IPS-18a (cell line): Measurements from ENCODE around the gene NAA80.

Experiments
- H3K27ac ChIP-seq: one replicate; pipeline ENCODE4 v1.5.1; 2013; ENCODE audit warnings: low read length
- H3K27me3 ChIP-seq: one replicate; pipeline ENCODE4 v1.6.1; 2013; ENCODE audit warnings: mild to moderate bottlenecking, low read length; ENCODE audit not compliant: control insufficient read depth, insufficient read depth
- H3K36me3 ChIP-seq: one replicate; pipeline ENCODE4 v1.6.1; 2013; ENCODE audit warnings: low read depth, low read length; ENCODE audit not compliant: control insufficient read depth
- H3K4me1 ChIP-seq: one replicate; pipeline ENCODE4 v1.6.1; 2013; ENCODE audit warnings: low read depth, low read length; ENCODE audit not compliant: control insufficient read depth
- H3K4me3 ChIP-seq: one replicate; pipeline ENCODE4 v1.5.1; 2013; ENCODE audit warnings: low read length
- H3K9ac ChIP-seq: one replicate; pipeline ENCODE4 v1.6.1; 2013; ENCODE audit warnings: mild to moderate bottlenecking, low read length, moderate library complexity
- H3K9me3 ChIP-seq: one replicate; pipeline ENCODE4 v1.6.1; 2013; ENCODE audit warnings: low read depth, low read length; ENCODE audit not compliant: control insufficient read depth

Gene NAA80

DNA sequence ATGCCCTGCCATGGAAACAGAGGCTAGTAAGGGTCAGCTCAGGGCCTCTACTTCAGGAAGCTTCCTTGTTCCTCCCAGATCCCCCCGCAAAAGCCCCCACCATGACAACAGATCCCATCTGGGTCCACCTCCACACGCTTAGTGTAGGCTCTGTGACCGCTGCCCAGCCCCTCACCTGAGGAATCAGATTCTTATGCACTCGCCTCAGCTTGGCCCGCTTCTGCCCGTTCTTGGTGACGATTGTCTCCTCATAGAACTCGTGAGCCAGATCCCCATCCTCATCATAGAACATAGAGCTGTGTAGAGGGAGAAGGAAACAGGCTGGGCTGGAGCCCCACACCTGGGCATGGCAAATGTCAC is 27.0 kb upstream of the NAA80 start:
- H3K4me1 ChIP-seq, result peaks cover 18% of the 10 kb centered on the region
- H3K4me3 ChIP-seq, result no peak overlapping the region
- no peak overlapping the region for H3K9ac ChIP-seq
- H3K27me3 ChIP-seq, result no peaks in the 10 kb centered on the region
- H3K9me3 ChIP-seq, result no peaks in the 10 kb centered on the region
- no peak overlapping the region for H3K27ac ChIP-seq
- peaks cover 17% of the 10 kb centered on the region for H3K36me3 ChIP-seq

DNA sequence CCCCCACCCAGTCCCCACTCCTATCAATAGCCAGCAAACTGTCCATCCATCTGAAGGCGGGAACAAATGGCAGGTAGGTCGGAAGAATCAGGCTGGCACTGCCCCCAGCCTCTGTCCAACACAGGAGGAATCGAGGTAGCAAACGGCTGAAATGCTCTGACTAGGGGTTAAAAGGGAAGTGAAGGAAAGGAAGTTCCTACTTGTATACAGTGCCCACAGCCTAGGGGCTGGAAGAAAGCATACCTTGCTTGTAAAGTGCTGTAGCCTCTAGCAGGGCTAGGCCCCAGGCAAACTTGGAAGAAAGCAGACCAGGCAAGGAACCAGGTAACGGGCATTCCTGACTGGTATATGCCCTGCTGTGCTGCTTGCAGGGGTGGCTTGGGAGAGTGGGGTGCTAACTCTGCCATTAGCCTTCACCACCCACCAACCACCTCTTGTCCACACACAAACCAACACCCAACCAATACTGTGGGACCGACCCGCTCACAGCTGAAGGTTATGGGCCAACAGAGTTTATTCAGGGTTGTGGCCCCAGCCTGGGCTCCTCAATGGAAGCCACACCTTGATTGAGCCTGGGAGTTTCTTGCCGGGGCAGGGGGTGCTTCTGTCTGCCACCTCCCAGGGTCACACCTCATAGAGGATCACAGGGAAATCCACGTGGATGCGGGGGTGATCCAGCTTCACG is 26.4 kb upstream of the NAA80 start:
- Histone ChIP-seq H3K27me3 (no peaks in the 10 kb centered on the region), H3K36me3 (peaks cover 11% of the 10 kb centered on the region), H3K9ac (no peak overlapping the region), H3K4me1 (peaks cover 18% of the 10 kb centered on the region), H3K27ac (no peak overlapping the region), H3K4me3 (no peak overlapping the region), H3K9me3 (no peaks in the 10 kb centered on the region)

DNA sequence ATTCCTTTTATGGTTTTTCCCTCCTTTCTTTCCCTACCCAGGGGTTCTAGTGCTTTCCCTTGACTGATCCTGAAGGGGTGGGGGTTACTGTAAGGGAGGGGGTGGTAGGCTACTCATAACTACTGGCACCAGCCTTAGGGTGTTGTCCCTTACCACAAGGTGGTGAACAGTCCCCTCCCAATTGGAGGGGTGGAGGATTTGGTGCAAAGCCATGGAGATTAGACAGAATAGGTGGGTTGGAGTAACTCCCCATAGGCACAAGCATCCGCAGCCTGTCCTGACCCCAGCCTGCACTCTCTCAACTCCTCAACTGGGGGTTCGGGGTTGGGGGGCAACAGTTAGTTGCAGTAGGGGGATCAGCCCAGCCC is 25.9 kb upstream of the NAA80 start:
- Histone ChIP-seq H3K9ac (no peak overlapping the region), H3K4me1 (peaks cover 18% of the 10 kb centered on the region), H3K27ac (no peak overlapping the region), H3K36me3 (peaks cover 6% of the 10 kb centered on the region), H3K27me3 (no peaks in the 10 kb centered on the region), H3K9me3 (no peaks in the 10 kb centered on the region), H3K4me3 (no peak overlapping the region)

DNA sequence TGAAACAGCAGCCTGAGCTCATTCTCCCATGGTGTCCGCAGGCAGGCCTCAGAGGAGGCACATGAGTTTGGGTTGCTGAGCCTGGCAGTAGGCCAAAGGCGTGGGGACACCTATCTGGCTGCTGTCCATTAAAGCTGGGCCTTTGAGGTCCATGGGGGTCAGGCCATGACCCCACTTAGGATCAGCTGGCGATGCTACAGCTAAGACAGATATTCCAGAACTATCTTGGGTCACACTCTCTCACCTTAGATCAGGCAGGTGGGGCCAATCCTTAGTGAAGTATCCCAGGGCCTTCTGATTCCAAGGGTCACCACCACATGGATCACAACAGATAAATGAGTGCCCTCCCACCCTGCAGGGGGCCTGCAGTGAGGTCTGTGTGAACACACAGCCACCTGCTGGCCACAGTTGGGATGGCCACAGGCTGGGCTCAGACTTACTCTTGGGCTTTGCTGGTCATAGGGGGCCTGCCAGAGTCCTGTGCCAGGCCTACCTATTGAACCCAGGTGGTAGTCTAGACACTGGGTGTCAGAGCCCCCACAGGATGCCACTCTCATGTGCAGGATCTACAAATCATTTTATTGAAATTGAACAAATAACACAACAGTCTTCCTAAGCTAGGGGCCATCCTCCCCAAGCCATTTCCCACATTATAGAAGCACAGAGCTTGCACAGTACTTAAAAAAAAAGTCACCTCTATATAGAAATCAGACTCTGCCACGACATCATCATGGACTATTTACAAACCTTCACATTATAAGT is 25.3 kb upstream of the NAA80 start:
- no peak overlapping the region for H3K27ac ChIP-seq
- no peaks in the 10 kb centered on the region for H3K9me3 ChIP-seq
- no peaks in the 10 kb centered on the region for H3K27me3 ChIP-seq
- H3K9ac ChIP-seq, result no peak overlapping the region
- H3K4me3 ChIP-seq, result no peak overlapping the region
- H3K36me3 ChIP-seq, result peaks cover 5% of the 10 kb centered on the region
- H3K4me1 ChIP-seq, result peaks cover 18% of the 10 kb centered on the region

DNA sequence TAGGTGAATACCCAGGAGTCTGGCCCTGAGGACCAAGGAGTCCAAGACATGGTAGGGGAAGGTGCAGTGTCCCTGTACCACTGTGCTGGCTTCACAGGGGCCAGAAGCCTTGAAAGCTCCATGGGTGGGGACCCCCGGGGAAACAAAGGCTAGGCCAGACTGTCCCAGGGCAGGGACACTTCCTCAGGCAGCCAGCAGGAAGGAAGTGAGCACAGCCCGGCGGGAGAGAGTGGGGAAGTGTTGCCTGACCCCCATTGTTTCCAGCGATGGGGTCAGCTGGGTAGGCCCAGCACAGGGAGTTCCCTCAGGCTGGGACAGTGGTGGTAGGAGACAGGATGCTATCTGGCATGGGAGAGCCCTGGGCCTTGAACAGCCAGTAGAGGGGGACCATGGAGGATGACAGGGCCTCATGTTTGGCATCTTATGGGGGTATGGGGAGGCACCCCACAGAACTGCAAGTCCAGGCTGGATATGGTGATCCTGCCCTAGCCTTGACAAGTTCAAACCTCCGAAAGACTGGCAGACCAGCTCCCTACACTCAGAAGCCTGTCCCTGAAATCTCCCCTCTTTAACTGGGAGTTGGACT is 24.5 kb upstream of the NAA80 start:
- no peaks in the 10 kb centered on the region for H3K9me3 ChIP-seq
- no peak overlapping the region for H3K27ac ChIP-seq
- no peak overlapping the region for H3K9ac ChIP-seq
- no peaks in the 10 kb centered on the region for H3K27me3 ChIP-seq
- peaks cover 13% of the 10 kb centered on the region for H3K36me3 ChIP-seq
- no peak overlapping the region for H3K4me3 ChIP-seq
- H3K4me1 ChIP-seq, result peaks cover 18% of the 10 kb centered on the region

DNA sequence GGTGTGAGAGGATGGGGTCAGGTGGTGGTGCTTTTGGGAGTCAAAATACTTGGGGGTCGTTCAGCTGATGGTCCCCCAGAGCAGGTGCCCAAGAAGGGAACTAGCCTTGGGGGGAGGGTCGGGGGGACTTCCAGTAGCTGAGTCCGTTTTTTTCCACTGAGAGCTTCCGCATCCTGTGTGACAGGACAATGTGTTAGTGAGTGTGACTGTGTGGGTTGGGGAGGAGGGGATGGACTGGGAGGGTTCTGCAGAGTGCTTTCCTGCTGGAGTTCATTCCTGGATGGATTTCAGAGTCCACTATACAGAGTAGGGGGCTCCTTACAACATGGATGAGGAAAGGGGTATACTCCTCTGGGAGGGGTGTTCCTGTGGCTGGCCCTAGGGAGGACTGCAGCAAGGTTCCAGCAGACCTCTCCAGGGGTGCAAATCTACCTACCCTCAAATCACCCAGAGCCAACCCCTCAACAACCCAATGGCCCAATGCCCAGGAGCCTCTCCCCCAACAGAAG is 23.9 kb upstream of the NAA80 start:
- Histone ChIP-seq H3K27ac (no peak overlapping the region), H3K9ac (peak overlapping the region; percentile 95), H3K4me3 (peak overlapping the region; percentile 75), H3K4me1 (peaks cover 15% of the 10 kb centered on the region), H3K36me3 (peaks cover 19% of the 10 kb centered on the region), H3K27me3 (no peaks in the 10 kb centered on the region), H3K9me3 (no peaks in the 10 kb centered on the region)

DNA sequence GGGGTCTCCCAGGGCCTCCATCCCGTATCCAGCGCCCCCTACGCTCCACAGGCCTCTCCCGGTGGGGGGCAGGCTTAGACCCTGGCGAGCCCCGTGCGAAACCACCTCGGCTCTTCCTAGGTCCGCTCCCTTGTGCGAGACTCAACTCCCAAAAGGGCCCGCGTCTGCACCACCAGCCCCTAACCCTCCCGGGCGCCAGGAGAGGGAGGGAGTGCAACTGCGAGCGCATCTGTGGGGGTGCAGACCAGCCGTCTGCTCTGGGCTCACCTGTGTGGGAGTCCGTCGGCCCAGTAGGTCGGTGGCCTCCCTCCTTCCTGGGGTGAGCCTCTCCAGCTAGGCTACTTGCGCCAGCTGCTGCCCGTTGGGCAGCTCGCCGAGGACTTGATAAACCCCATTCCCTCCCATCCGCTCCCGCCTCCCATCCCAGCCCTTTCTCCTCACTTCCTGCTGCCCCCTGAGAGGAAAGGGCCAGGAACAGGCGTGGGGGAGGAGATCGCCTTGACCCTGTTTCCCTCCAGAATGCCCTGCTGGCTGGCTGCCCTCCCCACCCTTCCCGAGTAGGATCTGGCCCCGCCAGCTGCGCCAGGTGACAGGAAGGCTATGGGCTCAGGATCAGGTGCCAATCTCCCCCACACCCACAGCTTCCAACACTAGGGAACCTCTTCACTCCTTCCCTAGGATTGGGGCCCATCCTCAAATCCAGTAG is 23.3 kb upstream of the NAA80 start, which contains the start of gene HYAL2:
Gene HYAL2 (minus strand): TSS at position 360 of the 706 bp plus-strand sequence. CDS start 2,256 bp downstream, outside the sequence.
- no peaks in the 10 kb centered on the region for H3K27me3 ChIP-seq
- H3K9me3 ChIP-seq, result no peaks in the 10 kb centered on the region
- peak within 1 kb of the TSS; percentile 95 for H3K9ac ChIP-seq
- peaks cover 22% of the 10 kb centered on the region for H3K36me3 ChIP-seq
- H3K4me1 ChIP-seq, result peaks cover 15% of the 10 kb centered on the region
- peak within 1 kb of the TSS; percentile 98 for H3K27ac ChIP-seq
- H3K4me3 ChIP-seq, result peak within 1 kb of the TSS; percentile 75

DNA sequence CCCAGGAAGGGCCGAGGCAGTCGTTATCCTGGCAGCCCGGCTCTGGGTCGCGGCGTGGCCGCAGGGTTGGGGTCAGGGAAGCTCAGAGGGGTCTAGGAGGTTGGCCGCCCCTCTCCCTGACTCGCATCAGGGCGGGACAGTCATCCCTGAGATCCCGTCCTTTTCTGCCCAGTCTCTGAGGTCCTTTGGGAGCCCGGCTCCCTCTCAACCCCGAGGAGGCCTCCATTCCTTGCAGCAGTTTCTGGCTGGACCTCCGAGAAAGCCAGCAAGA is 22.8 kb upstream of the NAA80 start:
- Histone ChIP-seq H3K4me3 (peak overlapping the region; percentile 75), H3K36me3 (peaks cover 27% of the 10 kb centered on the region), H3K27me3 (no peaks in the 10 kb centered on the region), H3K9ac (peak overlapping the region; percentile 95), H3K4me1 (peaks cover 11% of the 10 kb centered on the region), H3K27ac (peak overlapping the region; percentile 54), H3K9me3 (no peaks in the 10 kb centered on the region)

DNA sequence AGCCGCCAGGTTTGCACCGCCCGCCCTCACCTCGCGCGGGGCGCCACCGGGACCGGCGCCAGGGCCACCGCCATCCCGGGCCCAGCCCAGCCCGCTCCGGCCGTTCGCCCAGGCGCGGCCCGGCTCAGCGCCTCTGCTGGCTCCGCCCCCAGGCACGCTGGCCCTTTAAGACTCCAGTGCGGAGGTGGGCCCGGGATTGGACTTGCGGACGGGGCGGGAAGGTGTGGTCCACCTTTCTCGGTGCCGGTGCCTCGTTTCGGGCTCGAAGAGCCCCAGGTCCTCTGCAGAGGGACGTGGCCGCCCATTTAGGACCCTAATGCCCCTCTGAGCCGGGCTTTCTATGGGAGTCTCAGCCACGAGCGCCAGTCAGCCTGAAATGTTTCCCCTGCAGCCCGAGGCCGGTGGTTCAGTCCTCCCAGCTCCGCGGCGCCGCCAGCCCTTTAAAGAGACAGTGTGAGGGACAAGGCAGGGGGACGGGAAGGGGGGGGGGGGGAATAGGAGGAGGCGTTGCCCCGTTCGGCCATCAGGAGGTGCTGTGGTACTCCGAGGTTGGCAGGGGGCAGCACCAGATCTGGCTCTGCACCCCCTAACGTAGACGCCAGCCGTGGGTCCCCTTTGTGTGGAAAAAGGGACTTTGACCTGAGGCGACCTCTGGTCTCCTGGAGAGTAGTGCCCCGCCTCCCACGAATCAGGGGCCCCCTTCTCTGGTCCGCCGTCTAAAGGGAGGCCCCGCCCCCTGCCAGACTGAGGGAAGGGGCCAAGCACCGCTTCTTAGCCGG is 22.3 kb upstream of the NAA80 start:
- peak overlapping the region; percentile 75 for H3K4me3 ChIP-seq
- no peaks in the 10 kb centered on the region for H3K27me3 ChIP-seq
- H3K4me1 ChIP-seq, result peaks cover 11% of the 10 kb centered on the region
- H3K9me3 ChIP-seq, result no peaks in the 10 kb centered on the region
- peak overlapping the region; percentile 95 for H3K9ac ChIP-seq
- peaks cover 30% of the 10 kb centered on the region for H3K36me3 ChIP-seq
- peak overlapping the region; percentile 98 for H3K27ac ChIP-seq

DNA sequence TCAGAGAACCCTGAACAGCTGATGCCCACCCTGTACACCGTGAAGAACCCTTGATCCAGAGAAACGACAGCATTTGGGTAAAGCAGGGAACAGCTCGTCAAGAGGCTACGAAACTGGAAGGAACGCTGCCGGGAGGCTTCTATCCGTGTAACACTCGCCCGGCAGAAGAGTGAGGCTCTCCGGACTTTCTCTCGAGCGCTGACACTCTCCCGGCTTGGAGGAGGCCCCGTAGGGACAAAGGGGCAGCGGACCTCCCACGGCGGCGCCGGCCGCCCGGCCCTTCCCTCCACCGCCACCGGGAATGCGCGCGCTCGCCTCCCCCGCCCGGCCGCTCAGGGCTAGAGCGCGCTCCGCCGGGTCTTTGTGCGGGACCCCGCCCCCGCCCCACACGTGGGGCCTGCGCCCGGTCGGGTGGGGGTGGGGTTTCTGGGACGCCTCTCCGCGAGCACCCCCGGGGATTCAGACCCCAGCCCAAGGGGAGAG is 21.7 kb upstream of the NAA80 start:
- Histone ChIP-seq H3K4me3 (peak overlapping the region; percentile 75), H3K36me3 (peaks cover 34% of the 10 kb centered on the region), H3K27ac (peak overlapping the region; percentile 98), H3K27me3 (no peaks in the 10 kb centered on the region), H3K9ac (peak overlapping the region; percentile 95), H3K9me3 (no peaks in the 10 kb centered on the region), H3K4me1 (peaks cover 11% of the 10 kb centered on the region)
